ENCODE results near the gene VWDE. TPM values are rescaled to one million over a fixed set of nuclear protein-coding genes. Genes with fewer than 3 reads are reported as not detected.

The VWDE gene
- total RNA-seq, 1 experiment from 2014 or later, result not detected

DNA sequence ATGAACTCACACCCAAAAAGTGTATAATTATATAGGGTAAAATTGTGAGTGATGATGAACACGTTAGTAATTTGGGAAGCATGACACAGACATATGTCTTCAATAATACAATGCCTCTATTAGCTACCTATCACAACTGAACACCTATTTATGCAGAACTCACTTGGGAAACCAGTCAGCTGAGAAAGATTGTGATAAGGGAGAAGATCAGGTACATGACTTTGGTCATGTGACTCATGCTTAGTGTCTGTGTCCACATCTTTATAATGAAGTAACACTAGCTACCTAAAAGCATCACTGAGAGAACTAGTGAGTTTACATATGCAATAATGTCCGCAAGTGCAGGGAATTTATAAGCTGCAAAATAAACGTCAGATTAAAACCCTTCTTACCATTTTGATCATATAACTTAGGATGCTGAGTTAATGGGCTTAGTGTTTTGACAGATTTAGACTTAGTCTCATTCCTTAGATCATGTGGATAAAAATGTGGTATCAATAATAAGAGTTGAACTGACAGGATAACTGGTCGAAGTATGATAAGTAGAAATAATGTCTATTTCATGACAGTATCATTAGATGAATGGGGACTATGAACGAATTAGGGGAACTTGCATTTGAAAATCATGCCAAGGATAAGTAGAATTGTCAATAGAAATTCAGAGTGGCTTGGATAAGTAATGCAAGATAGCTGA, 11.6 kb downstream of the VWDE start:
- H3K4me2 ChIP-seq (ENCODE audit: low read depth, low read length, poor library complexity, severe bottlenecking), result no peak overlapping the region
- no peaks in the 10 kb centered on the region for H3K27me3 ChIP-seq (ENCODE audit: low read length)
- H3K36me3 ChIP-seq (ENCODE audit: insufficient read depth, low read length), result no peaks in the 10 kb centered on the region
- H4K20me1 ChIP-seq (ENCODE audit: insufficient read depth, low read depth, low read length), result no peaks in the 10 kb centered on the region
- H3K4me3 ChIP-seq (ENCODE audit: low read length), result no peak overlapping the region
- H3K79me2 ChIP-seq (ENCODE audit: low read length), result no peaks in the 10 kb centered on the region
- no peaks in the 10 kb centered on the region for H3K4me1 ChIP-seq (ENCODE audit: low read length)
- no peak overlapping the region for H3K27ac ChIP-seq (ENCODE audit: low read length)
- H3K9ac ChIP-seq (ENCODE audit: low read length), result no peak overlapping the region
- no peaks in the 10 kb centered on the region for H3K9me3 ChIP-seq (ENCODE audit: low read length)
- no peaks in the 10 kb centered on the region for H3K9me2 ChIP-seq (replicated peaks; ENCODE audit: insufficient read depth, low read length)
- DNase-seq, result no peak
- no peak overlapping the region for H2AFZ ChIP-seq (ENCODE audit: low read length)

DNA sequence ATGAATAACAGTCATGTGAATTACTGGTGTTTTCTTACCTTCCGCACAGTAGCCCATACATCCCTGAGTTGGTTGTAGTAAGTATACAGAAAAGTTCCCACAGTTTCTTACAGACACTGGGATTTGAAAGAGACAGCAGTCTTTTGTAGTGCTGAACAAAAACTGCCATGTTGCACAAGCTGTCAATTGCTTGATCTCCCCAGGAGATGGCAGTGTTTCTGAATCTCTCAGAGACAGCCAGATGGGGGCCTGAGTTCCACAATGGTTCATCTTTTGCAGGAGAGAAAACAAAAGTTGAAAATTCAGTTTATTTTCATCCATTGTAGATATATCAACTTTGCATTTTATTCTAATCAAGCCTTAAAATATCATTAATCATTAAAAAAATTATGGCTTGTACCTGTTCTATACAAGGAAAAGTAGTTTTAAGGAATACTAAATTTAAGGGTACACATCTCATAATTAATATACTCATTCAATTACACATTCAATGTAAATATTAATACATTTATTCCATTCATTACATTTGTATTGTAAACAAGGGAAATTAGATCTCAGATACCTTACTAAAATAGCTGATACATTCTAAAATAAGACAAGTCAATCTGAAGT, 14.5 kb downstream of the VWDE start:
- H3K27ac ChIP-seq (ENCODE audit: low read length), result no peak overlapping the region
- H3K9me3 ChIP-seq (ENCODE audit: low read length), result no peaks in the 10 kb centered on the region
- H3K36me3 ChIP-seq (ENCODE audit: insufficient read depth, low read length), result no peaks in the 10 kb centered on the region
- no peak overlapping the region for H3K4me3 ChIP-seq (ENCODE audit: low read length)
- no peaks in the 10 kb centered on the region for H3K27me3 ChIP-seq (ENCODE audit: low read length)
- H4K20me1 ChIP-seq (ENCODE audit: insufficient read depth, low read depth, low read length), result no peaks in the 10 kb centered on the region
- H3K9ac ChIP-seq (ENCODE audit: low read length), result no peak overlapping the region
- no peaks in the 10 kb centered on the region for H3K9me2 ChIP-seq (replicated peaks; ENCODE audit: insufficient read depth, low read length)
- H3K4me2 ChIP-seq (ENCODE audit: low read depth, low read length, poor library complexity, severe bottlenecking), result no peak overlapping the region
- no peaks in the 10 kb centered on the region for H3K79me2 ChIP-seq (ENCODE audit: low read length)
- no peaks in the 10 kb centered on the region for H3K4me1 ChIP-seq (ENCODE audit: low read length)
- H2AFZ ChIP-seq (ENCODE audit: low read length), result no peak overlapping the region
- peak; percentile 80 for DNase-seq

DNA sequence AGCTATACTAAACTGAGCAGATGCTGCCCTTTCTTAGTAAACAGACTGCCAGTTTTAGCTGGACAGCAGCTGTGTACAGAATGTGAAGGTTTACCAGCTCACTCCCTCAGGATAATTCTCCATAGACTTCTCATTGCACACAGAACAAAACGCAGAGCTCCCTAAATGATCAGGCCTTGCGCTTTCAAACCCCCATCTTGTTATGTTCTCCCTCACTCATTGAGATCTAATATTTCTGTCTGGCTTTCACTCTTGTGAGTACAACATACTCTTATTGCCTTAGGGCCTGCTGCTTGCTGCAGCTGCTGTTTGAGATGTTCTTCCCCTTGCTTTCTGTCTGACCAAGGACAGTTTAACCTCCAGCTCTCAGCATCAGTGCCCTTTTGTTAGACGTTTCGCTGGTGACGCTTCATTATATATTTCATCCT, 17.3 kb downstream of the VWDE start:
- Histone ChIP-seq H3K4me3 (ENCODE audit: low read length) (no peak overlapping the region), H3K79me2 (ENCODE audit: low read length) (no peaks in the 10 kb centered on the region), H3K27me3 (ENCODE audit: low read length) (no peaks in the 10 kb centered on the region), H3K27ac (ENCODE audit: low read length) (no peak overlapping the region), H4K20me1 (ENCODE audit: insufficient read depth, low read depth, low read length) (no peaks in the 10 kb centered on the region), H2AFZ (ENCODE audit: low read length) (no peak overlapping the region), H3K9me2 (replicated peaks; ENCODE audit: insufficient read depth, low read length) (no peaks in the 10 kb centered on the region), H3K9ac (ENCODE audit: low read length) (no peak overlapping the region), H3K9me3 (ENCODE audit: low read length) (no peaks in the 10 kb centered on the region), H3K4me2 (ENCODE audit: low read depth, low read length, poor library complexity, severe bottlenecking) (no peak overlapping the region), H3K4me1 (ENCODE audit: low read length) (no peaks in the 10 kb centered on the region), H3K36me3 (ENCODE audit: insufficient read depth, low read length) (no peaks in the 10 kb centered on the region)
- no peak for DNase-seq

DNA sequence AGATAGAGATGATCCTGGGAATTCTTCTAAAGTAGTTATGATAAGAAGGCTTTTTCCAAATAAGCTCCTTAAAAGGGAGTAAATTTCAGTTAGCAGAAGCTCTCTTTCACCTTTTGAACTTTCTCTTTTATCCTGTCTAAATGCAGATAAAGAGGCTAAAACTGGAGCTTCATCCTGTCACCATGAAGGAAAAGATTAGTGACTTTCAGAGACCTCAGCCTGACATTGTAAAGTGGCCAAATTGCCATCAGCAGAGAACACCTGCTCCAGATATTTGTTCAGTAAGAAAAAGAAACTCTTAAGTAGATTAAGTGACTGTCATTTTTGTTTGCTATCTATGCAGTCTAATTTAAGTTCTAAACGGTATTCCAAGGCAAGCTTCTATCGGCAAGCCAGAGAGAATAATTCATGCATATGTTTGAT, 18.3 kb downstream of the VWDE start:
- Histone ChIP-seq H2AFZ (ENCODE audit: low read length) (no peak overlapping the region), H3K4me1 (ENCODE audit: low read length) (no peaks in the 10 kb centered on the region), H3K36me3 (ENCODE audit: insufficient read depth, low read length) (no peaks in the 10 kb centered on the region), H3K9ac (ENCODE audit: low read length) (no peak overlapping the region), H3K27ac (ENCODE audit: low read length) (no peak overlapping the region), H3K27me3 (ENCODE audit: low read length) (no peaks in the 10 kb centered on the region), H3K4me2 (ENCODE audit: low read depth, low read length, poor library complexity, severe bottlenecking) (no peak overlapping the region), H3K79me2 (ENCODE audit: low read length) (no peaks in the 10 kb centered on the region), H4K20me1 (ENCODE audit: insufficient read depth, low read depth, low read length) (no peaks in the 10 kb centered on the region), H3K4me3 (ENCODE audit: low read length) (no peak overlapping the region), H3K9me2 (replicated peaks; ENCODE audit: insufficient read depth, low read length) (no peaks in the 10 kb centered on the region), H3K9me3 (ENCODE audit: low read length) (no peaks in the 10 kb centered on the region)
- no peak for DNase-seq

DNA sequence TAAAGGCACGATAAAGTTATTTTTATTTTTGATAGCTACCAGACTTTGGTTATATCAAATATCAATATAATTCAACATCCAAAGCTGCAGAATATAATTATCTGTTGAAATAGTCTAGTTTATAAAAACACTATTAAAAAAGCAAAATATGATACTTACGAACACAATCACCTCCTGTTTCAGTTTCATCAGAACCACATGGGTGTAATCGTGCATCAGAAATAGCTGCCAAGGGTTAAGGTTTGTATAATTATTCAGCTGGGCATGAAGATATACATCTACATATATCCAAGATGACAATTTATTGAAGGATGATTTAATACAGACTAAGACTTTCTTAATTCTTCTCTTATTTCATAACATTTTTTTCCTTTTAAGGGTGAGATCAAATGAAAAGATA, 20.3 kb downstream of the VWDE start:
- Histone ChIP-seq H3K27me3 (ENCODE audit: low read length) (no peaks in the 10 kb centered on the region), H4K20me1 (ENCODE audit: insufficient read depth, low read depth, low read length) (no peaks in the 10 kb centered on the region), H3K79me2 (ENCODE audit: low read length) (no peaks in the 10 kb centered on the region), H3K4me1 (ENCODE audit: low read length) (no peaks in the 10 kb centered on the region), H3K4me3 (ENCODE audit: low read length) (no peak overlapping the region), H3K27ac (ENCODE audit: low read length) (no peak overlapping the region), H3K4me2 (ENCODE audit: low read depth, low read length, poor library complexity, severe bottlenecking) (no peak overlapping the region), H3K36me3 (ENCODE audit: insufficient read depth, low read length) (no peaks in the 10 kb centered on the region), H3K9me3 (ENCODE audit: low read length) (no peaks in the 10 kb centered on the region), H3K9ac (ENCODE audit: low read length) (no peak overlapping the region), H2AFZ (ENCODE audit: low read length) (no peak overlapping the region), H3K9me2 (replicated peaks; ENCODE audit: insufficient read depth, low read length) (no peaks in the 10 kb centered on the region)
- DNase-seq, result no peak

DNA sequence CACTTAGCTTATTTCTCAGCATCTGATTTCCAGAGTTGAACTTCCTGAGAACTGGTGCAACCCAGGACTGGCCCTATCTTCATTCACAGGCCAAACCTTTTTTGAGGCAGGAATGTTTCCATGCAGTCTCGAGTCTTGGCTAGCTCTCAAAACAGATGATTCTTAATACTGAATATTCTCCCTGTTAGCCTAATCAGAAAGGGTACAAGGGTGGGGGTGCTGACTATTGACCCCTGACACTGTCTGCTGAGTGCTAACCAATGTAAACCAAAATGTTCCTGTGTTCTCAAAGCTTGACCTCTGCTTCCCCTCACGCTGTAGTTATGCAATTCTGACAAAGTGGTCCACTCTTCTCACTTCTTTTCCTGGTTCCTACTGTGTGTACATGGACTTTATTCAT, 25.3 kb downstream of the VWDE start:
- Histone ChIP-seq H3K4me1 (ENCODE audit: low read length) (no peaks in the 10 kb centered on the region), H3K9me3 (ENCODE audit: low read length) (no peaks in the 10 kb centered on the region), H3K79me2 (ENCODE audit: low read length) (no peaks in the 10 kb centered on the region), H3K27ac (ENCODE audit: low read length) (no peak overlapping the region), H4K20me1 (ENCODE audit: insufficient read depth, low read depth, low read length) (no peaks in the 10 kb centered on the region), H3K36me3 (ENCODE audit: insufficient read depth, low read length) (no peaks in the 10 kb centered on the region), H3K9me2 (replicated peaks; ENCODE audit: insufficient read depth, low read length) (no peaks in the 10 kb centered on the region), H3K27me3 (ENCODE audit: low read length) (no peaks in the 10 kb centered on the region), H3K4me2 (ENCODE audit: low read depth, low read length, poor library complexity, severe bottlenecking) (no peak overlapping the region), H2AFZ (ENCODE audit: low read length) (no peak overlapping the region), H3K9ac (ENCODE audit: low read length) (no peak overlapping the region), H3K4me3 (ENCODE audit: low read length) (no peak overlapping the region)
- DNase-seq, result no peak

DNA sequence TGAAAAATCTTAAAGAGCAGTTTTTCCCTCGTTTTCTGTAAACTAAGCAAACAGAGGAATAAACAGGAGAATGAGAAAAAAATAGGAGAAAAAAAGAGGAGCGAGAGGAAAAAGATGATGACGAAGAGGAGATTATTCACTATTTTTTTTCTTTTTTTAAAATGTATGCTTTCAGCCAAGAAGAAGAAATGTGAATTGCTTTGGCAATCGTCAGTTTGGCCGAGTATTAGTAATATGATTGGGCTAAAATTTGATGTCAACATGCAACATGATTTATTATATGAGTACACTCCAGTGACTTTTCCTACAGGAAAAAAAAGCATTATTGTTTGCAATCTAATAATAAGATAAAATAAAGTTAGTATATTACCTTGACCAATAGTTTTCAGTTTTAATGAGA, 26.3 kb downstream of the VWDE start:
- H3K4me3 ChIP-seq (ENCODE audit: low read length), result no peak overlapping the region
- no peak for DNase-seq
- H2AFZ ChIP-seq (ENCODE audit: low read length), result no peak overlapping the region
- no peaks in the 10 kb centered on the region for H3K27me3 ChIP-seq (ENCODE audit: low read length)
- H3K9me3 ChIP-seq (ENCODE audit: low read length), result no peaks in the 10 kb centered on the region
- H3K9me2 ChIP-seq (replicated peaks; ENCODE audit: insufficient read depth, low read length), result no peaks in the 10 kb centered on the region
- no peak overlapping the region for H3K9ac ChIP-seq (ENCODE audit: low read length)
- H3K4me1 ChIP-seq (ENCODE audit: low read length), result no peaks in the 10 kb centered on the region
- no peak overlapping the region for H3K27ac ChIP-seq (ENCODE audit: low read length)
- H3K36me3 ChIP-seq (ENCODE audit: insufficient read depth, low read length), result no peaks in the 10 kb centered on the region
- no peaks in the 10 kb centered on the region for H3K79me2 ChIP-seq (ENCODE audit: low read length)
- no peaks in the 10 kb centered on the region for H4K20me1 ChIP-seq (ENCODE audit: insufficient read depth, low read depth, low read length)
- no peak overlapping the region for H3K4me2 ChIP-seq (ENCODE audit: low read depth, low read length, poor library complexity, severe bottlenecking)

DNA sequence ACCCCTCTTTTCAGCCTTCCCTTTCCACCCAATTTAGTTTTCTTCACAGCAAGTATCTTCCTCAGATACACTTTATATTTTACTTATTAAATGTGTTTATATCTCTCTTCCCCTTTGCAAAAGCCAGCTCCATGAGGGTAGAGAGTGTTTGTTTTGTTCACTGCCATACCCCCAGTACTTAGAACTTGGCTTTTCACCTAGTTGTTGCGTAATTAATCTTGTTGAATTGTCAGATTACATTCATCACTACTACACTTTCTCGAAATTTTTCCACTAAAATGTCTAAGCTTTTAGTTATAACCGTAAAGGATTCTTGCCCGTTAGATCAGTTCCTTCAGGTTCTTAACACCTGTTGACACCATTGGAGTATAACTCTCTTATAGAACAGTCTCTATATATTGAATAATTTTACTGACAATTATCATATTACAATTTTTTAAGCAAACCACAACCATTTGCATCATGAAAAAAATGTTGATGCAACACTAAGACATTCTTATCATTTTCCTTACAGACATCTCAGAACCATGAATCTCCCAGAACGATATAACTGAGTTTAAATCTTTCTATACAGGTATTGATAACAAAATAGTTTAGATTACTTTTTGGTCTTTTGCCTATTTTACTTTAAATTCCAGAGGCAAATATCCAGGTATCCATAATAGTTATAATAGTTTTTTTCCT, 29.9 kb downstream of the VWDE start:
- Histone ChIP-seq H3K36me3 (ENCODE audit: insufficient read depth, low read length) (no peaks in the 10 kb centered on the region), H3K9me2 (replicated peaks; ENCODE audit: insufficient read depth, low read length) (no peaks in the 10 kb centered on the region), H3K4me1 (ENCODE audit: low read length) (no peaks in the 10 kb centered on the region), H3K9ac (ENCODE audit: low read length) (no peak overlapping the region), H3K79me2 (ENCODE audit: low read length) (no peaks in the 10 kb centered on the region), H4K20me1 (ENCODE audit: insufficient read depth, low read depth, low read length) (no peaks in the 10 kb centered on the region), H2AFZ (ENCODE audit: low read length) (no peak overlapping the region), H3K4me3 (ENCODE audit: low read length) (no peak overlapping the region), H3K27me3 (ENCODE audit: low read length) (no peaks in the 10 kb centered on the region), H3K9me3 (ENCODE audit: low read length) (no peaks in the 10 kb centered on the region), H3K27ac (ENCODE audit: low read length) (no peak overlapping the region), H3K4me2 (ENCODE audit: low read depth, low read length, poor library complexity, severe bottlenecking) (no peak overlapping the region)
- no peak for DNase-seq
